HCT116 (cell line): ENCODE results near the gene ZNF503.

ENCODE experiments used
- EGR1 ChIP-seq: IDR thresholded peaks from 2 replicates; pipeline ENCODE4 v1.6.1; 2012; ENCODE audit warnings: low read depth
- EZH2 ChIP-seq: fragments of 200-600 bp; sonication (generic); IDR thresholded peaks from 2 replicates; pipeline ENCODE4 v1.6.1; 2017; ENCODE audit warnings: antibody characterized with exemption, mixed run types
- FOSL1 ChIP-seq: IDR thresholded peaks from 2 replicates; pipeline ENCODE4 v1.6.1; 2012; ENCODE audit warnings: low read depth
- POLR2A ChIP-seq: IDR thresholded peaks from 2 replicates; pipeline ENCODE4 v1.7.0; 2011; ENCODE audit warnings: borderline replicate concordance; ENCODE audit not compliant: insufficient read depth, insufficient read length; ENCODE audit errors: extremely low read depth
- POLR2AphosphoS5 ChIP-seq: IDR thresholded peaks from 2 replicates; pipeline ENCODE4 v1.6.1; 2011; ENCODE audit warnings: mild to moderate bottlenecking, low read depth, low read length, moderate library complexity
- TCF7L2 ChIP-seq: IDR thresholded peaks from 2 replicates; pipeline ENCODE4 v1.7.0; 2011; ENCODE audit warnings: borderline replicate concordance, inconsistent platforms; ENCODE audit not compliant: insufficient read depth, insufficient read length; ENCODE audit errors: extremely low read depth
- YY1 ChIP-seq: IDR thresholded peaks from 2 replicates; pipeline ENCODE4 v1.6.1; 2011; ENCODE audit warnings: low read length, low read depth, moderate library complexity, mild to moderate bottlenecking; ENCODE audit not compliant: insufficient replicate concordance; ENCODE audit errors: extremely low read depth
- ZFX ChIP-seq: fragments of 450-650 bp; IDR thresholded peaks from 2 replicates; pipeline ENCODE4 v1.6.1; 2017
- ZNF274 ChIP-seq: fragments of 200-500 bp; sonication (Bioruptor generic); IDR thresholded peaks from 2 replicates; pipeline ENCODE4 v1.6.1; 2014; ENCODE audit warnings: mild to moderate bottlenecking, low read depth, low read length, inconsistent platforms
- TF ChIP-seq, protein P1 (sequence below), 3 experiments: fragments of 200-600 bp in 1 of 3; sonication (generic) in 1 of 3; IDR thresholded peaks in 2 of 3; conservative IDR thresholded peaks in 1 of 3; 2 replicates each; pipeline ENCODE4 v1.5.1; 2012 to 2017; ENCODE audit warnings: low read depth in 2 of 3, low read length in 2 of 3, antibody characterized with exemption in 1 of 3, borderline replicate concordance in 1 of 3, control low read depth in 1 of 3, mild to moderate bottlenecking in 1 of 3, mixed read lengths in 1 of 3, mixed run types in 1 of 3, moderate library complexity in 1 of 3; ENCODE audit not compliant: insufficient read depth in 1 of 3
- TF ChIP-seq, protein P2 (sequence below): IDR thresholded peaks from 2 replicates; pipeline ENCODE4 v1.6.1; 2012

DNA sequence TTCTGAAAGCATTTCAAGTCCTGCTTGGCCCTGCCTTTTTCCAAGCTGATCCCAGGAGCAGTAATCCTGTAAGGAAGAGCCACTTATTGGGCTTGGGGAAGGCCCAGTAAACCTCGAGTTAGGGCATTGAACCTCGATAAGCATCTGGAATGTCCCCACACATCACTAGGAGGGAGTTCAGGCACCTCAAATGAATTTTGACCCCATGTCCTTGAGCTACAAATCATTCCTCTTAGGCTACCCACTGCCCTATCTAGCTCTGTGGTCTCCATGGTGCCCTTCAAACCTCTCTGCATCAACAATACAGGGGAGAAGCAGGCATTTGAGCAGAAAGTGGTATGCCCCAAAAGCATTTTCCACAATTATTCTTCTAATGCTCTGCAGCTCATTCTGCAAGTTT is 33.7 kb downstream of the ZNF503 start:
- TF ChIP-seq EZH2 (no peak), YY1 (no peak), POLR2AphosphoS5 (no peak), POLR2A (no peak), TCF7L2 (no peak), ZNF274 (no peak), EGR1 (no peak), FOSL1 (no peak), ZFX (no peak)
- TF ChIP-seq, protein P1, sequence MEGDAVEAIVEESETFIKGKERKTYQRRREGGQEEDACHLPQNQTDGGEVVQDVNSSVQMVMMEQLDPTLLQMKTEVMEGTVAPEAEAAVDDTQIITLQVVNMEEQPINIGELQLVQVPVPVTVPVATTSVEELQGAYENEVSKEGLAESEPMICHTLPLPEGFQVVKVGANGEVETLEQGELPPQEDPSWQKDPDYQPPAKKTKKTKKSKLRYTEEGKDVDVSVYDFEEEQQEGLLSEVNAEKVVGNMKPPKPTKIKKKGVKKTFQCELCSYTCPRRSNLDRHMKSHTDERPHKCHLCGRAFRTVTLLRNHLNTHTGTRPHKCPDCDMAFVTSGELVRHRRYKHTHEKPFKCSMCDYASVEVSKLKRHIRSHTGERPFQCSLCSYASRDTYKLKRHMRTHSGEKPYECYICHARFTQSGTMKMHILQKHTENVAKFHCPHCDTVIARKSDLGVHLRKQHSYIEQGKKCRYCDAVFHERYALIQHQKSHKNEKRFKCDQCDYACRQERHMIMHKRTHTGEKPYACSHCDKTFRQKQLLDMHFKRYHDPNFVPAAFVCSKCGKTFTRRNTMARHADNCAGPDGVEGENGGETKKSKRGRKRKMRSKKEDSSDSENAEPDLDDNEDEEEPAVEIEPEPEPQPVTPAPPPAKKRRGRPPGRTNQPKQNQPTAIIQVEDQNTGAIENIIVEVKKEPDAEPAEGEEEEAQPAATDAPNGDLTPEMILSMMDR (IDR thresholded peaks at IDR 0.05 in 2 of 3, conservative IDR thresholded peaks at IDR 0.05 in 1 of 3; ENCODE audit: borderline replicate concordance in 1 of 3, insufficient read depth in 1 of 3, low read depth in 2 of 3, low read length in 2 of 3) = no peak
- TF ChIP-seq, protein P2, sequence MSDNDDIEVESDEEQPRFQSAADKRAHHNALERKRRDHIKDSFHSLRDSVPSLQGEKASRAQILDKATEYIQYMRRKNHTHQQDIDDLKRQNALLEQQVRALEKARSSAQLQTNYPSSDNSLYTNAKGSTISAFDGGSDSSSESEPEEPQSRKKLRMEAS = no peak
